BLaER1 (cell line): ENCODE data around the gene E2F6.

ENCODE experiments used
- H3K27ac ChIP-seq: shearing (Covaris generic); formaldehyde crosslinking; 2 replicates; pipeline ENCODE4 v1.8.1; 2022
- H3K27me3 ChIP-seq: shearing (Covaris generic); formaldehyde crosslinking; 2 replicates; pipeline ENCODE4 v1.8.1; 2022
- H3K36me3 ChIP-seq: shearing (Covaris generic); formaldehyde crosslinking; 2 replicates; pipeline ENCODE4 v1.8.1; 2022
- H3K4me1 ChIP-seq: shearing (Covaris generic); formaldehyde crosslinking; 2 replicates; pipeline ENCODE4 v1.8.1; 2022
- H3K4me2 ChIP-seq: shearing (Covaris generic); formaldehyde crosslinking; 2 replicates; pipeline ENCODE4 v1.8.1; 2022
- H3K4me3 ChIP-seq: shearing (Covaris generic); formaldehyde crosslinking; 2 replicates; pipeline ENCODE4 v1.8.1; 2022
- H3K9ac ChIP-seq: shearing (Covaris generic); formaldehyde crosslinking; 2 replicates; pipeline ENCODE4 v1.8.1; 2022
- H3K9me3 ChIP-seq: shearing (Covaris generic); formaldehyde crosslinking; 2 replicates; pipeline ENCODE4 v1.8.1; 2022
- H4K20me1 ChIP-seq: shearing (Covaris generic); formaldehyde crosslinking; 2 replicates; pipeline ENCODE4 v1.8.1; 2022
- Cebpa-rat ChIP-seq: shearing (Covaris generic); IDR thresholded peaks from 2 replicates; pipeline ENCODE4 v1.8.1; 2022

Gene E2F6

DNA sequence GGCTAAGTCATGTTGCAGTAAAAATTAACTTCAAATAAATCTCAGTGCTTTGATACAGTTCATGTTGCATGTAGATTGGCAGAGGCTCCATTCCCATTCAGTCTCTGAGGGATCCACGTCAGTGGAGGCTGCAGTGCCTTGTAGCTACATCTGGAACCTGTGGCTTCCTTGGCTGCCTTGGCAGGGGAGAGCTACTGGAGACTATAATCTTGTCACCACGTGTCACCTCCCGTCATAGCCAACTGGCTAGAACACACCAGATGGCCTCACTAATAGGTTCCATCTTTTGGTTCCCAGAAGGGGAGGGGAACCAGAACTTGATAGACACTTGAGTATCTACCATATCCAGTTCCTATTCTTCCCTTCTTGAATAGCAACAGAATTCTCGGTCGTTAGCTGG lies 28.4 kb downstream of the E2F6 start:
- H3K36me3 ChIP-seq: peaks cover 48% of the 10 kb centered on the region
- no peak overlapping the region for H3K27ac ChIP-seq
- no peak for TF ChIP-seq Cebpa-rat
- H3K27me3 ChIP-seq: no peaks in the 10 kb centered on the region
- peaks cover 14% of the 10 kb centered on the region for H3K9me3 ChIP-seq
- no peaks in the 10 kb centered on the region for H4K20me1 ChIP-seq
- no peak overlapping the region for H3K9ac ChIP-seq
- H3K4me2 ChIP-seq: no peak overlapping the region
- H3K4me3 ChIP-seq: no peak overlapping the region
- H3K4me1 ChIP-seq: no peaks in the 10 kb centered on the region

- peaks cover 22% of the 10 kb centered on the region for H3K36me3 ChIP-seq
- TF ChIP-seq Cebpa-rat: no peak
- no peak overlapping the region for H3K9ac ChIP-seq
- no peak overlapping the region for H3K27ac ChIP-seq
- H3K9me3 ChIP-seq: no peaks in the 10 kb centered on the region; the same call in 1 of the 2 replicates
- no peaks in the 10 kb centered on the region; the same call in 1 of the 2 replicates for H3K4me1 ChIP-seq
- no peak overlapping the region for H3K4me3 ChIP-seq
- H3K27me3 ChIP-seq: no peaks in the 10 kb centered on the region
- H4K20me1 ChIP-seq: no peaks in the 10 kb centered on the region
- H3K4me2 ChIP-seq: no peak overlapping the region
These were observed 30.9 kb downstream of the E2F6 start for GRCh38 chr2:11435036-11435435.

GRCh38 chr2:11434443-11434842 lies 31.5 kb downstream of the E2F6 start:
- Histone ChIP-seq H3K4me3 (no peak overlapping the region), H4K20me1 (no peaks in the 10 kb centered on the region), H3K27ac (no peak overlapping the region), H3K9me3 (no peaks in the 10 kb centered on the region), H3K4me1 (no peaks in the 10 kb centered on the region; the same call in 1 of the 2 replicates), H3K9ac (no peak overlapping the region), H3K36me3 (peaks cover 18% of the 10 kb centered on the region), H3K27me3 (no peaks in the 10 kb centered on the region), H3K4me2 (no peak overlapping the region)
- peak; percentile 22; the same call in 1 of the 2 replicates for TF ChIP-seq Cebpa-rat

DNA sequence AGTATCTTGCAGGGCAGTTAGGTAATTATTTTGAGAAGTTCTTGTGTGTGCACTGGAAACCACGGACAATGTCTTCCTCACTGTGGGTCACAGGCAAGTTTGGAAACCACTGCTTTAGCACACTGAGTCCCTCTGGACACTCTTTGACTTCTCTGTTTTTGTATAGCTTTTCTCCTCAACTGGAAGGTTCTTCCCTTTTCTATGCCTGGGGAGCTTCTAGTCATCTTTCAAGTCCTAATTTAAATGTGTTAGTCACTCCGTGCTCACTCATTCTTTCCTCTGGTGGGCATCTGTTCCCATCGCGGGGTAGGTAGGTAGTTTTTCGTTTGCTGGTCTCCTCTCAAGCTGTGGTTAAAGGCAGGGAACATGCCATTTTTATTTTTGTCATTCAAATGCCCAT lies 32.1 kb downstream of the E2F6 start:
- Histone ChIP-seq H3K27ac (no peak overlapping the region), H3K4me2 (no peak overlapping the region)

GRCh38 chr2:11430729-11431128 lies 35.2 kb downstream of the E2F6 start:
- Histone ChIP-seq H3K4me2 (no peak overlapping the region), H3K27ac (no peak overlapping the region), H3K9me3 (no peaks in the 10 kb centered on the region), H4K20me1 (no peaks in the 10 kb centered on the region), H3K36me3 (no peaks in the 10 kb centered on the region), H3K4me3 (no peak overlapping the region), H3K4me1 (no peaks in the 10 kb centered on the region; the same call in 1 of the 2 replicates), H3K27me3 (no peaks in the 10 kb centered on the region), H3K9ac (no peak overlapping the region)
- no peak for TF ChIP-seq Cebpa-rat

More for the DNA sequence above, 32.1 kb downstream of the E2F6 start:
- TF ChIP-seq Cebpa-rat: no peak
- Histone ChIP-seq H3K36me3 (peaks cover 13% of the 10 kb centered on the region), H3K9ac (no peak overlapping the region), H4K20me1 (no peaks in the 10 kb centered on the region), H3K4me3 (no peak overlapping the region), H3K4me1 (no peaks in the 10 kb centered on the region; the same call in 1 of the 2 replicates), H3K9me3 (no peaks in the 10 kb centered on the region), H3K27me3 (no peaks in the 10 kb centered on the region)

GRCh38 chr2:11427224-11427623 lies 38.7 kb downstream of the E2F6 start:
- no peak for TF ChIP-seq Cebpa-rat

GRCh38 chr2:11422901-11423435 lies 43.0 kb downstream of the E2F6 start:
- no peaks in the 10 kb centered on the region for H3K27me3 ChIP-seq
- H3K4me1 ChIP-seq: no peaks in the 10 kb centered on the region
- H3K36me3 ChIP-seq: no peaks in the 10 kb centered on the region
- H3K9me3 ChIP-seq: 0 out of 2 replicates have a peak, but pooled peaks cover under 1% of the 10 kb centered on the region
- H3K4me3 ChIP-seq: no peak overlapping the region
- no peaks in the 10 kb centered on the region for H4K20me1 ChIP-seq
- no peak overlapping the region for H3K9ac ChIP-seq
- H3K27ac ChIP-seq: no peak overlapping the region
- no peak for TF ChIP-seq Cebpa-rat
- no peak overlapping the region for H3K4me2 ChIP-seq

More at GRCh38 chr2:11427224-11427623, 38.7 kb downstream of the E2F6 start:
- H3K4me1 ChIP-seq: no peaks in the 10 kb centered on the region; the same call in 1 of the 2 replicates
- H3K9me3 ChIP-seq: no peaks in the 10 kb centered on the region
- no peaks in the 10 kb centered on the region for H4K20me1 ChIP-seq
- H3K36me3 ChIP-seq: no peaks in the 10 kb centered on the region
- H3K27ac ChIP-seq: no peak overlapping the region
- H3K4me3 ChIP-seq: no peak overlapping the region
- no peaks in the 10 kb centered on the region for H3K27me3 ChIP-seq
- H3K4me2 ChIP-seq: no peak overlapping the region
- no peak overlapping the region for H3K9ac ChIP-seq

- Histone ChIP-seq H4K20me1 (no peaks in the 10 kb centered on the region), H3K9me3 (0 out of 2 replicates have a peak, but pooled peaks cover 3% of the 10 kb centered on the region), H3K27me3 (no peaks in the 10 kb centered on the region), H3K4me2 (no peak overlapping the region), H3K9ac (no peak overlapping the region), H3K36me3 (no peaks in the 10 kb centered on the region), H3K4me1 (no peaks in the 10 kb centered on the region), H3K27ac (no peak overlapping the region), H3K4me3 (no peak overlapping the region)
- no peak for TF ChIP-seq Cebpa-rat
These were observed 43.5 kb downstream of the E2F6 start for GRCh38 chr2:11422491-11422865.

DNA sequence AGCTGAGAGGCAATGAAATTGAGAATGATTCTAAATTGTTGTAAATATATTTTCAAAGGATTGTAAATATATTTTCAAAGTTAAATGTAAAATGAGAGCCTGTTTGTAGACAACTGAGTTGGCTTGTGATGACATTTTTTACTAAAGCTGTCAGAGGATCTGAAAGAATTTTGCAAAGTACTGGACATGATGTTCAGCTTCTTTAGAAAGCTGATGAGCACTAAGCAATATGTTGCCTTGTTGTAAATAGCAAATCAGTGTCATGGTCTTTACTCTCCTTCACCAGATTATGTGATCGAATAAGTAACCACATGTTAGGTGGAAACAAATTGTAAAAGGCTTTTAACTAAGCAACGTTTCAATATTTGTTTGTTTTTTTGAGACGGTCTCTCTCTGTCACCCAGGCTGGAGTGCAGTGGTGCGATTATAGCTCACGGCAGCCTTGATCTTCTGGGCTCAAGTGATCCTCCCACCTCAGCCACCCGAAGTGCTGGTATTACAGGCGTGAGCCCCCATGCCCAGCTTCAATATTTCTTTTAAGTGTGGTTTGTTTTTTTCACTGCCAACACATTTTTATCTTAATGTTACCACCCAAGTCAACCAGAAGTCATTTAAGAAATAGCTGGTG lies 44.0 kb downstream of the E2F6 start:
- Histone ChIP-seq H3K4me2 (no peak overlapping the region), H3K27ac (no peak overlapping the region), H3K4me3 (no peak overlapping the region), H4K20me1 (no peaks in the 10 kb centered on the region), H3K9ac (no peak overlapping the region), H3K27me3 (no peaks in the 10 kb centered on the region), H3K4me1 (no peaks in the 10 kb centered on the region), H3K36me3 (no peaks in the 10 kb centered on the region), H3K9me3 (0 out of 2 replicates have a peak, but pooled peaks cover 3% of the 10 kb centered on the region)
- no peak for TF ChIP-seq Cebpa-rat

DNA sequence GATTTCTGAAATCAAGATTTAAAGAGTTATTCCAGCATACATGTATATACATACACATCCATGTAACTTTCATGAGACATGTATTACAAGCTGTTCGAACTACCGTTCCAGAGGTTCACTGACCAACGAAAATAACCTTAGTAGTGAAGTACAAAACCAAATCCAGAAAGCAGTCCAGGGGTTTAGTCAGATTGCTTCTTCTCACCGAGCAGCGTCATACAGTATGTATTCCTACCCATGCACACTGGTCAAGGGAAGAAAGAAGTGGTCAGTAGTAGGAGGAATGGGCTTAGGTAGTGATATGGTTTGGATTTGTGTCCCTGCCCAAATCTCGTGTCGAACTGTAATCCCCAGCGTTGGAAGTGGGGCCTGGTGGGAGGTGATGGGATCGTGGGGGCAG lies 45.3 kb downstream of the E2F6 start:
- Histone ChIP-seq H3K9me3 (0 out of 2 replicates have a peak, but pooled peaks cover 3% of the 10 kb centered on the region), H3K9ac (no peak overlapping the region), H3K27me3 (no peaks in the 10 kb centered on the region), H3K4me2 (no peak overlapping the region), H4K20me1 (no peaks in the 10 kb centered on the region), H3K27ac (no peak overlapping the region), H3K4me3 (no peak overlapping the region), H3K4me1 (peaks cover 11% of the 10 kb centered on the region), H3K36me3 (no peaks in the 10 kb centered on the region)
- TF ChIP-seq Cebpa-rat: no peak
